ENCODE results near the gene ERC1.

GRCh38 chr12:1034243-1034642 is 43.2 kb downstream of the ERC1 start:
- no peak for TF ChIP-seq CTCF (IDR thresholded peaks at IDR 0.05; ENCODE audit: low read depth, low read length)
- no peak for TF ChIP-seq POLR2A (IDR thresholded peaks at IDR 0.05; ENCODE audit: extremely low read depth, insufficient read length)
- TF ChIP-seq MAX (IDR thresholded peaks at IDR 0.05; ENCODE audit: low read depth, low read length) = no peak

Data from NB4 (cell line).